ENCODE results near the gene MYH15. TPM values are rescaled to one million over a fixed set of nuclear protein-coding genes. Genes with fewer than 3 reads are reported as not detected.

MYH15 gene
- total RNA-seq, 1 donor from 2014 or later = not detected

DNA sequence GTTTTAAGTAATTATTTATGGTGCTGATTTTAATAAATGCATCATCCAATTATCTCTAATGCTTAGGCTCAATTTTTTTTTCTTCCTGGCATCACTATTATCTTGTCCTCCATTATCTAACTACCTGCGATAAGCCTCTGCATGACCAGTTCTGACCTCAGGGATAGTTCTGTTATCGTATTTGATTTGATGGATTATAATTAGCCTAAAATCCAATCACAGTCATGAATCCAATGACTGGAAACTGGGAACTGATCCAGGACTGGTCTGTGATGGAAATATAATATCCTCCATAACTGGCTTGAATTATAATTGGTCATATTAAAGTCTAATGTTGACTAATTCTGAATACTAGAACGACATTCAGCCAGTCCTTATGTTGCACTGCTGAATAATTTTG, 1.1 kb downstream of the MYH15 start:
- Histone ChIP-seq H3K27me3 (ENCODE audit: control insufficient read depth, insufficient read depth, low read length) (no peaks in the 10 kb centered on the region), H3K4me3 (ENCODE audit: low read depth, low read length) (no peak overlapping the region), H3K36me3 (ENCODE audit: control insufficient read depth, insufficient read depth, low read length) (no peaks in the 10 kb centered on the region)
- DNase-seq (ENCODE audit: low read depth) = no peak
- TF ChIP-seq CTCF (IDR thresholded peaks at IDR 0.05; ENCODE audit: insufficient read depth, low read length, poor library complexity, severe bottlenecking) = no peak

GRCh38 chr3:108507902-108508301, 2.5 kb downstream of the MYH15 start:
- TF ChIP-seq CTCF (IDR thresholded peaks at IDR 0.05; ENCODE audit: insufficient read depth, low read length, poor library complexity, severe bottlenecking) = no peak
- no peaks in the 10 kb centered on the region for H3K27me3 ChIP-seq (ENCODE audit: control insufficient read depth, insufficient read depth, low read length)
- H3K36me3 ChIP-seq (ENCODE audit: control insufficient read depth, insufficient read depth, low read length) = no peaks in the 10 kb centered on the region
- no peak for DNase-seq (ENCODE audit: low read depth)
- no peak overlapping the region for H3K4me3 ChIP-seq (ENCODE audit: low read depth, low read length)

GRCh38 chr3:108505811-108506210, 4.6 kb downstream of the MYH15 start:
- no peaks in the 10 kb centered on the region for H3K36me3 ChIP-seq (ENCODE audit: control insufficient read depth, insufficient read depth, low read length)
- no peaks in the 10 kb centered on the region for H3K27me3 ChIP-seq (ENCODE audit: control insufficient read depth, insufficient read depth, low read length)
- no peak overlapping the region for H3K4me3 ChIP-seq (ENCODE audit: low read depth, low read length)
- no peak for DNase-seq (ENCODE audit: low read depth)
- TF ChIP-seq CTCF (IDR thresholded peaks at IDR 0.05; ENCODE audit: insufficient read depth, low read length, poor library complexity, severe bottlenecking) = no peak

DNA sequence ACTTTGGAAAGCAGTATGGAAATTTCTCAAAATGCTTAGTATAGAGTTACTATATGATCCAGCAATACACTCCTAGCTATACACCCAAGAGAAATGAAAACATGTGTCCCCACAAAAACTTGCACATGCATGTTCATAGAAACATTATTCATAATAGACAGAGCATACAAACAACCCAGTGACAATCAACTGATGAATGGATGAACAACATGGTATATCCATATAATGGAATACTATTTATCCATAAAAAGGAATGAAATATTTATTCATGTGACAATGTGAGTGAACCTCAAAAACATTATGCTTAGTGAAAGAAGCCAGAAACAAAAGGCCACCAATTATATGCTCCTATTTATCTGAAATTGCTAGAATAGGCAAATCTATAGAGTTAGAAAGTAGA, 6.7 kb downstream of the MYH15 start:
- Histone ChIP-seq H3K27me3 (ENCODE audit: control insufficient read depth, insufficient read depth, low read length) (no peaks in the 10 kb centered on the region), H3K4me3 (ENCODE audit: low read depth, low read length) (no peak overlapping the region), H3K36me3 (ENCODE audit: control insufficient read depth, insufficient read depth, low read length) (no peaks in the 10 kb centered on the region)
- DNase-seq (ENCODE audit: low read depth) = no peak
- no peak for TF ChIP-seq CTCF (IDR thresholded peaks at IDR 0.05; ENCODE audit: insufficient read depth, low read length, poor library complexity, severe bottlenecking)

DNA sequence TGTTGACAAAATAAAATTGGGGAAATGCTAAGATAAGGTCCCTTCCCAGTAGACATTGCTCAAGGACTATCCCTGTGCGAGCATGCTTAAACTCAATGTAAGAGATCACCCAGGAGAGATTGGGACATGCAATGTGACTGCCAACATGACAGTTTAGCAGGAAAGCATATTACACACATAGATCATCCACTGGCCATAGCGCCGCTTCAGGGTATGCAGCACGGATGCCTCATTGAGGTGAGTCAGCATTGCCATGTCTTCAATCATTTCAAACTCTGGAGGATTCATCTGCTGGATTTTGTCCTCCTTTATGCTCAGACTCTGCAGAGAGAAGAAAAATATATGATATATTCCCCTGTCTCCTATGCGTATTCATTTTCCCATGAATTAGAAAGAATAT, 8.9 kb downstream of the MYH15 start:
- no peaks in the 10 kb centered on the region for H3K27me3 ChIP-seq (ENCODE audit: control insufficient read depth, insufficient read depth, low read length)
- DNase-seq (ENCODE audit: low read depth) = no peak
- no peak for TF ChIP-seq CTCF (IDR thresholded peaks at IDR 0.05; ENCODE audit: insufficient read depth, low read length, poor library complexity, severe bottlenecking)
- no peaks in the 10 kb centered on the region for H3K36me3 ChIP-seq (ENCODE audit: control insufficient read depth, insufficient read depth, low read length)
- H3K4me3 ChIP-seq (ENCODE audit: low read depth, low read length) = no peak overlapping the region

DNA sequence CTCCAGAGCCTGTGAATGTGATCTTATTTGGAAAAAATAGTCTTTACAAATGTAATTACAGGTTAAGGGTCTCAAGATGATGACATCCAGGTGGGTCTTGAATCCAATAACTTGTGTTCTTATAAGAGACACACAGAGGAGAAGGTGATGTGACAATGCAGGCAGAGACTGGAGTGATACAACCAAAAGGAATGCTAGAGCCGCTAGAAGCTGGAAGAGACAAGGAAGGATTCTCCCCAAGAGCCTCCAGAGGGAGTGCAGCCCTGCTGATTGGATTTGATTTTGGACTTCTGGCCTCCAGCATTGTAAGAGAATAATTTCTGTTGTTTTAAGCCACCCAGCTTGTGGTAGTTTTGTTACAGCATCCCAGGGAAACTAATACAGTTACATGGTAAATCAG, 9.7 kb downstream of the MYH15 start:
- no peak for DNase-seq (ENCODE audit: low read depth)
- TF ChIP-seq CTCF (IDR thresholded peaks at IDR 0.05; ENCODE audit: insufficient read depth, low read length, poor library complexity, severe bottlenecking) = no peak
- Histone ChIP-seq H3K4me3 (ENCODE audit: low read depth, low read length) (no peak overlapping the region), H3K36me3 (ENCODE audit: control insufficient read depth, insufficient read depth, low read length) (no peaks in the 10 kb centered on the region), H3K27me3 (ENCODE audit: control insufficient read depth, insufficient read depth, low read length) (no peaks in the 10 kb centered on the region)
